Cerebellar cortex (tissue), 1 donor: Measurements from ENCODE around the gene FAM163A.
A peak's percentile ranks its signal among the peaks of the same experiment; 100 is the strongest.
"Not testable (repeated sequence)": the region's sequence is repeated elsewhere in the genome, so short reads cannot be mapped to it uniquely, and the experiment has no call there.

Experiments
- DNase-seq: peaks from one replicate; pipeline ENCODE4 v3.0.0-alpha.2; 2015; ENCODE audit warnings: low spot score

FAM163A gene

DNA sequence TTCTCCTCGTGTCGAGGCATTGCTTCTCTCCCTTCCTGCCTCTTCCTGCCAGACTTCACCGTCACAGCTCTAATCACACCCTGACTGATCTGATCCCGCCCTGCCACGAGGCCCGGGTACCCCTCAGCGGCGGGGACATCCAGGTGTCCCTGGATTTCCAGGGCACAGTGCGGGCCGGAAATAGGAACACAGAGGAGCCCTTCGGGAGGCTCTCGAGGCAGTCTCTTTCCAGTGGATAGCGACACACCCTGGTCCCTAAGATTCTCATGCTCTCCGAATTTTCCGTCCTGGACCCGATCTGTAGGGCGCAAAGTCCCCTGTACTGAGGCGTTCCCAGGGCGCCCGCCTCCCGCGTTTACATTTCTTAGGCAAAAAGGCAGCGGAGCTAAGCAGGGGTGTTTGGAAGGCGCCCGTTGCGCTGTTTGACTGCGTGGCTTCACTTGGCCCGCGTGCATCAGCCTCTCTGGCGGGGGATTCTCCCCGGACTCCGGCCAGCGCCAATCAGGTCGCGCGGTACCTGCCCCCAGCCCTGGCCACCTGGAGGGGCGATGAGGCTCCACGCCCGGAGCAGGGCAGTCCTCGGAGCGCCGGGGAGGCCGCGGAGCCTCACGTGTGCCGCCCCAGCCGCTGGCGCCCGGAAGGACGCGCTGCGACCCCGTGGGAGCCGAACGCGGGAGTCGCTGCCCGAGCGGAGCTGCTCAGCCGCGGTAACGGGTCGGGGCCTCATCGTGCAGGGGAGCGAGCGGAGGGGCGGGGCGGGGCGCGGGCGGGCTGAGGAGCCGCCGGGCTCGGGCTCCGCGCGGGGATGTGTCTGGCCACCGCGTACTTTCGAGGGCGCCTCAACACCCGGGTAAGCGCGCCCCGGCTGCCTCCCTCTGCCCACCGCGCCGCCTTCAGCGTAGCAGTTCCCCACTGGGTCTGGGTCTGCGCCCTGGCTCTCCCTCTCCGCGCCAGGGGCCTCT, at the start of gene FAM163A:
Gene FAM163A, plus strand, starts transcription at position 575 of the 962 bp plus-strand sequence. CDS start 69,807 bp downstream, outside the sequence.
- no peak for DNase-seq

DNA sequence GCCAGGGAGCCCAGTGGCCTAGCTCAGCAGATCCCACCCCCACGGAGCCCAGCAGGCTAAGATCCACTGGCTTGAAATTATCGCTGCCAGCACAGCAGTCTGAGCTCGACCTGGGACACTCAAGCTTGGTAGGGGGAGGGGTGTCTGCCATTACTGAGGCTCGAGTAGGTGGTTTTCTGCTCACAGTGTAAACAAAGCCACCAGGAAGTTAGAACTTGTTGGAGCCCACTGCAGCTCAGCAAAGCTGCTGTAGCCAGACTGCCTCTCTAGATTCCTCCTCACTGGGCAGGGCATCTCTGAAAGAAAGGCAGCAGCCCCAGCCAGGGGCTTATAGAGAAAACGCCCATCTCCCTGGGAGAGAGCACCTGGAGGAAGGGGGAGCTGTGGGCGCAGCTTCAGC, 48.6 kb upstream of the FAM163A start:
- not testable (repeated sequence) for DNase-seq

DNA sequence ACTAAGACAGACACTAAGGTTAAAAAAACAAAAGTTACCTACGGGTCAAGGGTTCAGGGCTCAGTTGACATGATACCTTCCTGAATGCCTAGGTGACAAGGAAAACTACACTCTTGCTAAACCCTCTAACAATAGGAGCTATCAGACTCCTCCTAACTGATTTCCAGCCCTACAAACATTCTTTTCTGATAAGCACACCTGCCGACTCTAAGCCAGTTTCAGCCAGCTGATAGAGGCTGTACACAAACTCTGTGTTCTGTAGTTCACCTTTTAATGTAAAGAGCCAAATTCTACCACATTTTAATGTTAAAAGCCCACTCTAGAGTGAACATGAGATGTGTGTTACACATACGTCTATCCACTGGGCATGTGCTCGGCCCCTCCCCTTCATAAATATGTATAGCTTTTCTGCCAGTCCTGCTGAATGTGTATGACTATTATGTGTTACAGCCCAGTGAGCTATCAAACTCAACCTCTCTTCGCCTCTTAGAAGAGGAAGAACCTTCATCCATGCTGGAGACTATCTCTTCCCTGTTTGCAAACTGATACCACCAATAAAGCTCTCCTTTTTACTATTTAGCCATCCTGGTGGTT, 40.0 kb upstream of the FAM163A start:
- no peak for DNase-seq

DNA sequence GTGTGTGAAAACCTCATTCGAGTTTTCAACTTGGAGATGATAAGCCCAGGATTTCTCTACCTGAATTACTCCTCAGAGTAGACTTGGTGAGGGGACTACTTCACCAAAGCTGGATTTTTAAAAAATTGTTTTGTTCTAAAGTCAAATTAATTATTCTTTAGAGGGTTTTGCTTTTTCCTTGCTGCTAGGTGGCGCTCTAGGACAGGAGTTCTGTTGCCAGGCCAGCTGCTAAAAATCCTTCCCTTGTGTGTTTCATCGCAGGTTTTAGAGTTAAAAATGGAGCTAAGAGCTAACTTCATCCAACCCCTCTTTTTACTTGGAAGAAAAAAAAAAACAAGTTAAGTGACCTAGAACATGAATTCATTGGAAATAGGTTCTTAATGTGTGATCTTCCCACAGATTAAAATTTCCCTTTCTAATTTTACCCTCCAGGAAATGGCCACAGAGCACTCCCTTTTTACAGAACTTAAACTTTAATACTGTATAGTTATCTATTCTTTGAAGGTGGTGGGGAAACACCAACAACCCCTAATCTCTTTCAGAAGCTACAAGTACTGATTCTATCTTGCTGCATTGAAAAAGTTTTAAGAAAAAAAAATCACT, 36.7 kb upstream of the FAM163A start:
- DNase-seq, result peak; percentile 56

DNA sequence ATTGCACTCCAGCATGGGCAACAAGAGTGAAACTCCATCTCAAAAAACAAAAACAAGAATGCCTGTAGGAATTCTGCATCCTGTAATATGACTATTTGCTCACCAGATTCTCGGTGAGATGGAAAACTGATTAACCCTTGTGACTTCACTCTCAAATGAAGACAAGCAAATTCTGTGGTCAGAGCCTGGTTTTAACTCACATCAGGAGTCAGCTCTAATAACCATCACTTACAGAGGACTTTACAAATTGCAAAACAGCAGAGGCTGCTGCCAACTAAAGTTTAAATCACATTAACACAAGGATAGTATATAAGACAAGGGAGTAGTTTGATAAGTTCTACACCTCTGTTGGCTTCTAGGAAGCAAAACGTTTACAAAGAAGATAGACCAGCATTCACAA, 35.7 kb upstream of the FAM163A start:
- DNase-seq, result no peak

DNA sequence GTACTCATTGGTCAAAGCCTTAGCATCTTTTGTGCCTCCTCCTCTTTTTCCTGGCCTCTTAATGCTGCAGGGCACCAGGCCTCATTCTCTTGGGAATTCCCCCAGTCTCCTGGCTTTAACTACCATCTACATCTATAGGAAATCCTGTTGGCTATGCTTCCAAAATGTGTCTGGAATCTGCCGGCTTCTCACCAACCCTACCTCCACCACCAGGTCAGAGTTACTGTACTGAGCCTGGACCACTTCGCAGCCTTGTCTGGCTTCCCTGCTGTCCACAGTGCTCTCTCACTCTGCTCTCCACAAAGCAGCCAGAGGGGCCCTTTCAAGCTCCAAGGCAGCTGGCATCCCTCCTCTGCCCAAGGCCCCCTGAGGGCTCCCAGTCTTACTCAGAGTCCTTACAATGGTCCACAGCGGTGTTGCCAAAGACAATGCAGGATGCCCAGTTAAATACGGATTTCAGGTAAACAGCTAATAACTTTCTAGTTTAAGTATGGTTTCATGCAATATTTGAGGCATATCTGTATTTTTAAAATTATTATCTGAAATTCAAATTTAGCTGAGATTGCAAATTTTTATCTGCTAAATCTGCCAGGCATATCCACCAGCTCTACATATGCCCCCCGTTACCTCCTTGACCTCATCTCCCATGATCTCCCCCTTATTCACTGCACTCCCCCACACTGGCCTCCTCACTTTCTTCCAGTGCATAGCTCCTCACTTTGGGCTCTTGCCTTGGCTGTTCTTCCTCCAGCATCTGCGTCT, 34.5 kb upstream of the FAM163A start:
- DNase-seq, result no peak

DNA sequence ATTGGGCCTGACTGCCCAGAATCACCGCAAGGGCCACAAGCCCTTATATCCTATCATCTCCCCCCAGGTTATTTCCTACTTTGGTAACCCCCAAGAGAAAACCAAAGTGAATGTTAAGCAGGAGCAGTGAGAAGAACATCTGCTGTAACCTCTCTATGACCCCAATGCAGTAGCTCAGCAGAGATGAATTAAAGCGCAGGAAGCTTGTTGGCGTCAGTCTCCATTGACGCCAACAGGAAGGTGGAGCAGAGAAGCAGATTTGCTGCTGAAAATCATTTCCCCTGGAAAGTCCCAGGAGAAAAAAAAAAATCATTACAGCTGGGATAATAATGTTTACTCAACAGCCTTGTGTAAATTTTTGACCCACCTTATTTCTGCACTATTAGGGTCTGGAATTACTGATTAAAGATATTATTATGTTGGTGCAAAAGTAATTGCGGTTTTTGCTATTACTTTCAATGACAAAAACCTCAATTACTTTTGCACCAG, 33.2 kb upstream of the FAM163A start:
- DNase-seq, result no peak

DNA sequence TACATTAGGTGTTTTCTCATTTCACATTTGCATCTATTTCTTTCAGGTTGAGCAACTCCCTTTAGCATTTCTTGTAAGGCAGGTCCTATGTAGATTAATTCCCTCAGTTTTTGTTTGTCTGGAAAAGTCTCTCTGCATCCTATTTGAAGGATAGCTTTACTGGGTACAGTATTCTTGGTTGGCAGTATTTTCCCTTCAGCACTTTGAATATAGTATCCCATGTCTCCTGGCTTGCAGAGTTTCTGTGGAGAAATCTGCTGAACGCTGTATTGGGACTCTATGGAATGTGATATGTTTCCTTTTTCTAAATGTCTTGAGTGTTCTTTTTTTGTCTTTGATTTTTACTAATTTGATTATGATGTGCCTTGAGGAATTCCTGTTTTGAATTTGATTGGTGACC, 28.9 kb upstream of the FAM163A start:
- DNase-seq, result no peak

DNA sequence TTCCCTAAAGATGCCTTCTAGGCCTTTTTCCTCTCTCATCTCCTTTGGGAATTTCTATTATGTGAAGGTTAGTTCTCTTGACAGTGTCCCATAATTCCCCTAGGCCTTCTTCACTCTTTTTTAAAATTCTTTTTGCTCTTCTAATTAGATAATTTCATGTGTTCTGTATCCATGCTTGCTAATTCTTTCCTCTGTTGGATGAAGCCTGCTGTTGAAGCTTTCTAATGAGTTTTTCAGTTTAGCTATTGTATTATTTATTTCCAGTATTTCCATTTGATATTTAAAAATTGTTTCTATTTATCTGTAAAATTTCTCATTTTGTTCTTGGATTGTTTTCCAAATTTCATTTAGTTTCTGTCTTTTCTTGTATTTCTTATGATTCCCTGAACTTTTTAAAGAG, 28.5 kb upstream of the FAM163A start:
- no peak for DNase-seq

DNA sequence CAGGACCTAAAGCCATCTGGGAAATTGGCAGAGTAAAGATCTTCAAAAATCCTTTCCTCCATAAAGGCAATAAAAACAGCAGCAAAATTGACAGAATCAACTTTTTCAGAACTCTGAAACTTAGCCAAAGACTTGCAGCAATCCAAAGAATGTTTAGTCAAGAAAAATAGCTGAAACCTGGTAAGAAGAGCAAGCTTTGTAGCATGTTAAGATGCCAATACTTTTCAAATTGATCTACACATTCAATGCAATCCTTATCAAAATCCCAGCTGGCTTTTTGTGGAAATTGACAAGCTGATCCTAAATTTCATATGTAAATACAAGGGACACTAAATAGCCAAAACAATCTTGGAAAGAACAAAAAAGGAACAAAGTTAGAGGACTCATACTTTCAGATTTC, 23.8 kb upstream of the FAM163A start:
- DNase-seq, result no peak

DNA sequence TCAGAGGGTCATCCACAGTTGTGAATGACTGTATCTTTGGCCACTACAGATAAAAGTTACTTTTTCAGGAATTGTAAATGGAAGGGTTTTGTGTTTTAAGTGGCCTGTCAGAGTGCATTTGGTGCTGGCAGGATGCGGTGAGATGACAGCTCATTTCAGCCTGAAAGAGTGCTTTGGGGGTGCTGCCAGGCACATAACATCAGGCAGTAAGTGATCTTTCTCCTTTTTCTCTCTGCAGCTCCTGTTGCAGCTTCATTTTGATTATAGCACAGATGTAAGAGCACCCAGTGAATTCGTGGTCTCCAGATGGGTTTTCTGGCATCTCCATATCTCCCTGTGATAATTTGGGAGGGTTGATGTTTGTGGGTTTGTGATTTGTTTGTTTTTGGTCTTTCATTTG, 14.8 kb upstream of the FAM163A start:
- no peak for DNase-seq

DNA sequence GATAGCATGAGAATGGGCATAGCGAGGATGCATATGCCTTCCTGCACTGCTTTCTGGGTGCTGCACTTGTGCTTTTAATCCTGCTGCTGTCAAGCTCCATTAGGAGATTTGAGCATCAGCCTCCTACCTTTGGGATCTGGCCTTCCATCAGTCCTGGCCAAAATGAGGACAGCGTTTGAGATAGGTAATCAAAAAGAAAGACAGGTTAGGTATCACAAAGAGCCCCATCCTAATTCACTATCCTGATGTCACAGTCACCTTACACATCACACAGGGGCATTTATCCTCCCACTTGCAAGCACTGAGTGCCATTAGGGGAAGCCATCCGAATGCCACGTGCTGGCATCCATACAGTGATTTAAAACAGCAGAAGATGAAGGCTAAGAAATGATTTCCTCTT, 13.2 kb upstream of the FAM163A start:
- DNase-seq, result no peak

DNA sequence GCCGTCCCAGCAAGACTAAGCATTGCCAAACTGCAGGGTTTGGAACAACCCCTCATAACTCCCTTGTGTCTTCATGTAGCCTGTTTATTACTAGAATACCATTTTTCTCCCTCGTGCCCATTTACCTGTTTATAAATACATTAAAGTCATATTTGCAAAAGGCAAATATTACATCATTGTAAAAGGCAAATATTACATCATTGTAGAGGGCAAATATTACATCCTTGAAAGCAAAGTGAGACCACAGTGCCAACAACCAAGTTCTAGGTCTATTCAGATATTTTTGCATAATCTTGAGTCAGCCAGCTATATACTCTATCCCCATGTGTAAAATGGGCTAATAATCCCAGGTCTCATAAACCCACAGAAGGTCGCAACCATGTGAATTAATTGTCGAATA, 11.4 kb upstream of the FAM163A start:
- no peak for DNase-seq

DNA sequence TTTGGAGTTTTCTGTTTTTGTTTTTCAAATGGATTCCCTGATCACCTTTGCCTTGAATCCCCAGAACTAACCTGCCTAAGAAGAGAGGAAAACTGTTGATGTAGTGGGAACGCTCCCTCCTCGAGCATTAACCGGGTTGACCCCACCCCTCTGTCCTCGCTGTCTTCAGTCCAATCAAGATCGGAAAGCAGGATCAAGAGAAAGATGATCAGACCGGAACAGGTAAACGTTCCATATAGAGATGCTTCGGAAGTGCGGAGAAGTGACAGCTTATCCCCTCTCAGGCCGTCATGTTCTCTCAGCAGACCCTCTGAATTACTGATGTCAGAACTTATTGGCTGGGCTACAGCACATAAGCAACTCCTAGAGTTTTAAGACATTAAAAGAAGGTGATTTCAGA, 800 bp upstream of the FAM163A start:
- no peak for DNase-seq

DNA sequence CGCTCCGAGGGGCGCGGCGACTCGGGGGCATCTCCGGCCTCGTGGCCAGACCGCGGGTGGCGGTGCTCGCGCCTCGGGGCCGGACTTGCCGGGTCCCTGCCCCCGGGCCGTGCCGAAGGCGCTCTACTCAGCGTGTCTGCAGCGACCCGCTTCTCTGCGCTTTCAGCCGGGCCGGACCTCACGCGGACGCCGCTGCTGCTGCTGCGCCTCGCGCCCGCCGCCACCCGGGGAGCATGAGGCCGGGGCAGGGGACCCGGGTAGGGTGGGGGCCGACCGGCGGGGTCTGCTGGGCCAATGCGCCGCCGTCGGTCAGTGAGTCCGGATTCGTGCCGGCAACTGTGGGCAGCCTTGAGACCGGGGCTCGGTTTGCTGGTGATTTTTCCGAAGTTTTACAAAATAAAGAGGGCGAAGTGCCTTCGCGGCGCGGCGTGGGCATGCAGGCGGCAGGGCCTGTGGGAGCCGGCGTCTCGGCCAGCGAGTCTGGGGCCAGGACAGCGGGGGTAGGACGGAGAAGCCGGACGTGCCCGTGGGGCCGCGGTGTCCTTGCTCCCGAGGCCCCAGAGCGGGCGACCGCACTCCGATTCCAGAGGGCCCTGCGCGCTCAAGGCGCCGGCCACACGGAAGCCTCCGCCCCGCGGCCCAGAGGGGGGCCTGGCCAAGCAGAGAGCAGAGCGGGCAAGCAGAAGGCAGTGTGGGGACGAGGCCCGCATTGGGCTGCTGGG, 749 bp downstream of the FAM163A start:
- DNase-seq, result no peak

DNA sequence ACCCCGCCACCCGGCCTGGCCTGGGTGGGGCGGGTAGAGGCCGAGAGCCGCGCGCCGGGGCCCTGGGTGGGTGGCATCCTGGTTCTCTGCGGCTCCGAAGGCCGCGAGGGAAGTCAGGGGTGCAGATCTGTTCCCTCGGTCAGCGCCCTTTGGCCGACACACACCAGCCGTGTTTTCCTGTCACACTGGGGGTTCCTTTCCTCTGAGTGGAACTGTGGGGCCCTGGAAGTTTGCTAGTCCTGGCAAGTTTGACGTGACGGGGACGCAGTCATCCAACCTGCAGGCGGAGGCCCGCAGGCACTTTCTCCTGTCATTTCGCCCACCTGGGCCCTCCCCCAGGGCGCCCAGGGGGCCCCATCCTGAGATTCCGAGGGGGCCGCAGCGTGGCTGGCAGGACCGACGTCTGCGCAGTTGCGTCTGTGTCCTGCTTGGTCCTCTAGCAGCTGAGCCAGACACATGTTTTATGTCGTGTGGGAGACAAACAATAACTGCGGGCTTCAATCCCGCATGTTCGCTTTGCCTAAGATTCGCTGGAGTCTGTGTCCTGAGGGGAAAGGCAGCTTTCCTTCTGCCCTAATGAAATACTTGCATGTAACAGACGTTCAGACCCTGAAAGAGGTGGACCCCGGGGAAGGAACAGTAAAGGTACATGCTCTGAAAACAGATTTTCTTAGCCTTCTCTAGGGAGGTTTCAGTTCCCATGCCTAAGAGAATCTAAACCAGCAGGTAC, 1.5 kb downstream of the FAM163A start:
- no peak for DNase-seq

DNA sequence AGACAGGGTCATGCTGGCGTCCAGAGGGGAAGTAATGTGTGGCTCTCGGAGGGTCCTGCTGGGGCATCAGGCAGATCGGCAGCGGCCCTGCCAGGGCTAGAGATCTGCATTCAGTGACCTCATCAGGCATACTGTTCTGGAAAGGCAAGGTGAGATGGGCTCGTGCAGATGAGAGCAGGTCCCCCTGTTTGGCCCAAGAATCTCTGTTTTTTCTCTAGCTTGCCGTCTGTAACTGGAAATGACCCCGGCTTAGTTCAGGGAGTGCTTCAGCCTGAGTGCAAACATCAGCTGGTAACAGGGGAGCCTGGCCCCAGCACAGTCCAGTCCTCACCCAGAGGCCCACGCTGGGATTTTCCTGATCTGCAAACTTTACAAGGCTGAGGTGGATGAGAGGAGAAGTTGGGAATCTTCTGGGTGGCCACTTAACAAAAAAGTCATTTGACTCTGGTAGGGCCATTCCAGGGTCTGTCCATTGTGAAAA, 2.1 kb downstream of the FAM163A start:
- DNase-seq, result no peak

DNA sequence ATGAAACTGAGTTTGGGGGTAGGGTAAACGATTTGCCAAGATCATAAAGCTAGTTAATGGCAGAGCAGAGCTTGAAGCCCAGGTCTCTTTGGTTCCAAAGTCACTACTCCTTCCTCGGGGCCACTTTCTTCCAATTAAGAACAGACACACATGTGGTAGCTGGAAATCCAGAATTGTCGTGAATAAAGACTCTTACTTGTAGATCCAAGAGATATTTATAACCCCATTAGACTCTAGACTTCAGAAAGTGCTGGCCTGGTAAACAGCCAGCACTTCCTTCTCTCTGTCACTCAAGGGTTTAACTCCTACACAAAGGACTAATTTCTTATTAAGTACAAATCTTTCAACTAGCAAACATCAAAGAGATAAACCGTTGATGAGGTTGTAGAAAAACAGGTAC, 2.7 kb downstream of the FAM163A start:
- DNase-seq, result no peak

DNA sequence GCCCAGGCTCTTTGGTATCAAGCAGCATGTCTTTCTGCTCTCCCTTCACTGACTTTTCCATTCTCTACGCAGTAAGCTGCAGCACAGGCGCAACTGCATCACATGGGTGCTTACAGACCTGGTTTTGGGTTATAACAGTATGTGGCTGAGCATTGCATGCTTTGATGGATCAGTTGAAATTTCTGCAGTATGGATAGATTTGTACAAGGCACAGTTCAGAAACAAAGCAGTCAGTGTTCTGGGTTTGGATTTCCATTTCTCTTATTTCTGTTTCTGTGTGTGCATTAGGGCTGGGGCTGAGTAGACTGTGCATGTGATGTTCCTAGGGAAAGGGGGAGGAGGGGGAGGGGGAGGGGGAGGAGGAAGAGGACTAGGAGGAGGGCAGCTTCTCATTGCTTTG, 4.5 kb downstream of the FAM163A start:
- no peak for DNase-seq

DNA sequence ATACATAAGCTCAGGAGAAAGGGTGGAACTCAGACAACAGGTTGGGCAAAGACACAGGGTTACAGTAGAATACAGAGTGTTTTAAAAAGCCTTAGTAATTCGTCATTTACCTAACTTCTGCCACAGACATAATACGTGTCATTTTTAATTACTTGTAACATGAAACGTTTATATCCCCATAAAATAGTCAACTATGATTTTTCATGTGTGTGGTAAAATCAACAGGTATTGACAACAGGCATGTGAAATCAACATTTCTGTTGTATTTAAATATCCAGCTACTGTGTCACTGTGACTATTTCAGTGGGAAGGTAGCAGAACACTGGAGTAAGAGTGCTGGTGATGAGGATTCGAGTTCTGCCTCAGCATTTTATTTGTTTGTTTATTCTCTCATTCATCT, 5.7 kb downstream of the FAM163A start:
- DNase-seq, result no peak

DNA sequence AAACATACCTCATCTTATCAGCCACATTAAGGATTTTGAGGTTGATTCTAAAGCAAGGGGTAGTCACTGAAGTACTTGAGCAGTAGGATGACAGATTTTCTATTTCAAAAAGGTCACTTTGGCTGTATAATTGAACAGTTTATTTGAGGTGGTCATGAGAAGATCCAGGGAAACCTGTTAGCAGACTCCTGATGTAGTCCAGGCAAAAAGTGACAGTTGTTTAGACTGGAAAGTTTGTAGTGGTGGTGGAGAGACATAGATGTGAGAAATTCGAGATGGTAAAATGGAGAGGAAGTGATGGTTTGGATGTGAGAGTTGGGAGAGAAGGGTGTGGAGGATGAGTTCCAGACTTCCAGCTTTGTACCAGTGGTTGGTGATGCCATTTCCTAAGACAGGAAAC, 7.5 kb downstream of the FAM163A start:
- DNase-seq, result no peak
